HUDEP-2 (cell line): ENCODE data around the gene DNAJA2.

ENCODE experiments used
- DNase-seq, 76 experiments: peaks; one replicate each; lab custom pipeline; 2025; ENCODE audit not compliant: unreplicated experiment in 76 of 76; lab: John Stamatoyannopoulos, UW

DNAJA2 gene

DNA sequence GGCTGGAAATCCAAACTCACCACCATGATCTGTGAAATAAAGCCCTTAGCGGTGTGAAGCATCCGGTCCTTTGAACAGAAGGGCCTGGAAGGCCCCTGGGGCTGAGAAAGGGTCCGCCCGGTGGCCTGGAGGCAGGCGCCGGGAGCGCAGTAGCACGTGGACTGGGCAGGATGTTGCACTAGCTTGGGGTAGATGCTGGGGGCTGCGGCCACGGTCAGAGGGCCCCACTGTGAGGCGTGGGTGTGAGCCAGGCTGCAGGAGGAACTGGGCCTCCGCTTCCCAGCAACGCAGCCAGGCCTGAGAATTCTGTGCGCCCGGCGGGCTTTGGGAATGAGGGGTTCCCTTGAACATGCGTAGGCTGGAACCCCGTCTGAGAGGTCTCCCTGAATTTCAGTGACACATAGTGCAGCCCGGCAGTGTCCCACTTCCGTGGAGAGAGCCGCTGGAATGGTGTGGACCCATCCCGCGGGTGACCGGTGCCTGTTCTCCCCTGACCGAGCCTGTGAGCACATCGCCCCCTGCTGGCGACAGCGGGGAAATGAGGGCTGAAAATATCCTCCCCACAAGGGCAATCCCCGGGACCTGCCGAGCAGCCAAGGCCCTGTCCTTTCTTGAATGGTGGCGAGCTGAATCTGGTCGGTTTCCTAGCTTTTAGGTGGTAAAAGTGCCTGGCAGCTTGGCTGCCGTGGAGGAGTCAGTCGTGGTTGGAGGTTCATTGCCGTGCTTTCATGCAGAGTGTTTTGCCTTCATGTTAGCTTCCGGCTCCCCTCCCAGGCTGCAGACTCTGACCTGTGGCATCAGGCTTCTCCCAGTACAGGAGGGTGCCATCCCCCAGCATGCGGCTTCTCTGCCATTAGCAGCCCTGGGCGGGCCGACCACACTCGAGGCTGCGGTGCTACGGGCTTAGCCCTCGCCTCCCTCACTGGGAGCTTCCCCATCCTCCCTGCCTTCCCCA is 43.8 kb downstream of the DNAJA2 start:
- peak in 60 of 76 experiments; percentile 2 to 69 (median 37) for DNase-seq

DNA sequence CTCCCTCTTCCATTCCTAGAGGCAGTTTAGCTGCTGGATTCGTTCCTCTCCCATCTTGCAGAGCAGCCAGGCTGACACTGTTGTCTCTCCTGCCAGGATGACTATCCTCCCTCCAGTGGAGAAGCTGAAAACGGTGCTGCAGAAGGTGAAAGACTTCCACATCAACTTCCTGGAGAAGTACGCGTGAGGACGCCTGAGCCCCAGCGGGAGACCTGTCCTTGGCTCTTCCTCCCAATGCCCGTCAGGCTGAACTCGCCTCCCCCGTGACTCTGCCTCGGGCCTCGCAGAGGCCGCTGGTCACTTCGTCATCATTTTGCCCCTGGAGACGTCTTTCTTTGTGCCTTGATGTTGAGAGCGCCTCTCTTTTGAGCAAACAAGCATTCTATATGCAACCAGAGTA is 44.7 kb downstream of the DNAJA2 start:
- DNase-seq: no peak

GRCh38 chr16:46927273-46927672 is 46.2 kb downstream of the DNAJA2 start:
- no peak for DNase-seq

- no peak for DNase-seq
Measured at GRCh38 chr16:46926470-46927225, 46.8 kb downstream of the DNAJA2 start.

GRCh38 chr16:46924402-46924801 is 49.1 kb downstream of the DNAJA2 start:
- DNase-seq: no peak

DNA sequence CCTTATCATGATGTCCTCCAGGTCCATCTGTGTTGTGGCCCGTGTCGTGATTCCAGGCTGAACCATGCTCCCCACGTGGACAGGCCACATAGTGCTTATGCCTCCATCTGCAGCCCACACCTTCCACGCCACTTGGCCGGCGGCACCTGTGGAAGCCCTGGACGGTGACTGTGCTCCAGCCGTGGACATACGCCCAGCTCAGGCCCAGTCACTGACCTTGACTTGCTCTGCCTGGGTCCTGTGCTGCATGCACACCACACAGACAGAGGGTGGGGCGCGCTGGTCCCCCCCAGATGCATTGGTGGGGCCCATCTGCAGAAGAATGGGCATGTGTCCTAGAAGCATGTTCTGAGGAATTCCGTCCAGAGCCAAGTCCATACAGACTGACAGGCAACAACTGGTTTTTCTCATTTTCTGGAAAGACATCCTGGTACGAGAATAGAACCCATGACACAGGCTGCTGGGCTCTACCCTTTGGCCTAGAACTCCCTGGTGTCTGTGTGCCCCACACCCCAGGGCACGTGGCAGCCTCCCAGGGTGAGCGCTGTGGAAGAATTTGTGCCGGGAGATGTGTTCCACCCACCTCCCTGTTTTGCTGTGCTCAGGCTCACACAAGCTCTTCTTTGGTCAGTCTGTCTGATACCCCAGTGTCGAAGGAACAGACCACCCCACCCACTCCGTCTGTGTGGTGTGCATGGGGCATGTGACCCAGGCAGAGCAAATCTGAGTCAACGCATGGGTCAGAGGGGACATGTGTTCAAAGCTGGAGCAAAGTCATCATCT is 49.8 kb downstream of the DNAJA2 start:
- no peak for DNase-seq

GRCh38 chr16:46922239-46922638 is 51.2 kb downstream of the DNAJA2 start:
- DNase-seq: no peak

DNA sequence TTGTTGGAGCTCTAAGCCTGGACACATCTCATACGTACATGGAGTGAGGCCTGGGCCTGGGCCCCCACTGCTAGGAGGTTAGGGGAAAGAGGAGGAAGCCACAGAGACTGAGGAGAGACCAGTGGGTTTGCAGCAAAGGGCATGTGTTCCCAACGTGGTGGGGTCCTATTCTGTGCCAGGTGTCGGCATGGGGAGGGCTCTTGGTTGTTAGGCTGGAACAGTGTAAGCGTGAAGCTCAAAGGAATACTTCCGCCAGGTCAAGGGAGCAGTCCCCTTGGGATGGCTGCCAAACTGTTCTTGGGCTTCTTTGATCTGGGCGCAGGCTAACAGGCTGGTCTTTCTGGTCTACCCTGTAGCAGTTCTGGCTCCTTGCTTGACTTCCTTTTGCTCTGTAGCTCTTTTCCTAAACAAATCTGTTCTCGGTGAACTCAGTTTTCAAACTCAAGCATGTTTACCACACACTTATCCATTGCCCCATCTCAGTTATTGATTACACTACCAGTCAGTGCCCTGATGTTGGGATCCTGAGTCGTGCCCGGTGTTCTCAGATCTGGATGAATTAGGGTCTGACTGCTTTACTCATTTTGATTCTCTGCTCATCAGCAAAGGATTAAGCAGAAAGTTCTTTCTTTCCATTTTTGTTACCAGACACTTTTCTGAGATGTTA is 52.9 kb downstream of the DNAJA2 start:
- no peak for DNase-seq

DNA sequence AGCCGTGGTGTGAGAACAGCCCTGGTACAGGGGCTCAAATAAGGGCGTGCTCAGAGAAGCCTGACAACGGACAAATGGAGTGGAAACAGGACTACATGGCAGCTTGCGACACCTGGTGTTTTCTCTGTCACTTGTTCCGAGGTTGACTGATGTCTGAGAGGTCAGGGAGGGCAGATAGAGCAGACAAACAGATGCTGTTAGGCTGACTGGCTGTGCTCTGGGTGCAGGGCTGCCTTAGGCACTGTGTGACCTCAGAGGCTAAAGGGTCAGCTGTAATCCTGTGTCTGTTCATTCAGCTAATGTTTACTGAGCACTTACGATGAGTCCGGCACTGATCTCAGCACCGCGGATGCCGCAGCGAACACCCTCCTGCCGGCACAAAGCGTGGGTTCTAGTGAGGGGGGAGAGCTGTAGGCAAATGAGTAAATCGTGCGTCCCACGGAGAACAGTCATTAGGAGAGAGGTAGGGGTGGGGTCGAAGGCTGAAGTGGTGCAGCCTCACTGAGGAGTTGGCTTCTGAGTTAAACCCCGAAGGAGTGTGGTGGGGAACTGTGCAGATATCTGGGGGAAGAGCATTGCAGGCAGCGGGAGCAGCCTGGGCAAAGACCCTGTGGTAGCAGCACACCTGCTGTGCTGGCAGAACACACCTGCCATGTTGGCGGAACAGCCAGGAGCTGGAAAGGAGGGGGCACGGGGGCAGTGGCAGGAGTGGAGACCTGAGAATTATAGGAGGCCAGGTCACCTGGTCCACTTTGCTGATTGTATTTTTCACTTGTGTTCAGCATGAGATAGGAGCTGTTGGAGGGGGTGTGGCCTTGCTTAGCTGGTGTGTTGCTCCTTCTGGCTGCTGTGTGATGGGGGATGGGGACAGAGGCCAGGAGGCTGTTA is 54.3 kb downstream of the DNAJA2 start:
- DNase-seq: peak in 3 of 76 experiments; percentile 4 to 17 (median 6)

DNA sequence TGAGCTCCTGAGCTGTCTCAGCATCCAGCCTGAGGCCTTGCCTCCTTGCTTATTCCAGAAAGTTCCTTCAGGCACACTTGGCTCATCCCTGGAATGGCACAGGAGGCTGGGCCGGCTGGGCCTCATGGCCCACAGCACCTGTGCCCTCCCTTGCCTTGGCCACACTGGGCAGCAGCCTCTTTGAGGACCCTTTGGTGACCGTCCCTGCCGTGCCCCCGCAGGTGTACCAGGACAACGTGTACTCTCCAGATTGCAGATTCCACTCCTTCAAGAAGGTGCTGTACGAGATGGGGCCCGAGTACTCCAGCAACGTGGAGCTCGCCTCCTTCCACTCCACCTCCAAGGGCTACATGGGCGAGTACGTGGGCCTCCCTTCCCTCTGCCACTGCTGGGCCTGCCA is 55.1 kb downstream of the DNAJA2 start:
- DNase-seq: no peak

DNA sequence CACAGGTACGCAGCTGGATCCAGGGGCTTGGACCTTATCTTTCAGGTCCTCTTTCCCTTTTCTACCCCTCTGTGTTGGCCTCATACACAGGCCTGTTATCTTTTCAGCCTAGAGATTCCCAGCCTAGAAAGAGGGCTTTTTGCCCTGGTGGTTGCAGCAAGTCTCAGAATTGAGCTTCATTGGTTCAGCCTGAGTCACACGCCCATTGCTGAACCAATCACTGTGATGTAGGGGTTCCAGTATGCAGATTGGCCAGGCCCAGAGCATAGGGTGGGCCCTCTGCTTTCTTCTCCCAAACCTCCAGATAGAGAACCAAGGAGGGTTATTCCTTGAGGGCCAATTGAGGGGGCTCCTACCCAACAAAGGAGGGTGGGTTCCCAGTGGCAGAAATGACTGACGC is 56.5 kb downstream of the DNAJA2 start:
- DNase-seq: peak in 9 of 76 experiments; percentile 0 to 43 (median 13)

GRCh38 chr16:46915483-46916025 is 57.9 kb downstream of the DNAJA2 start:
- no peak for DNase-seq

DNA sequence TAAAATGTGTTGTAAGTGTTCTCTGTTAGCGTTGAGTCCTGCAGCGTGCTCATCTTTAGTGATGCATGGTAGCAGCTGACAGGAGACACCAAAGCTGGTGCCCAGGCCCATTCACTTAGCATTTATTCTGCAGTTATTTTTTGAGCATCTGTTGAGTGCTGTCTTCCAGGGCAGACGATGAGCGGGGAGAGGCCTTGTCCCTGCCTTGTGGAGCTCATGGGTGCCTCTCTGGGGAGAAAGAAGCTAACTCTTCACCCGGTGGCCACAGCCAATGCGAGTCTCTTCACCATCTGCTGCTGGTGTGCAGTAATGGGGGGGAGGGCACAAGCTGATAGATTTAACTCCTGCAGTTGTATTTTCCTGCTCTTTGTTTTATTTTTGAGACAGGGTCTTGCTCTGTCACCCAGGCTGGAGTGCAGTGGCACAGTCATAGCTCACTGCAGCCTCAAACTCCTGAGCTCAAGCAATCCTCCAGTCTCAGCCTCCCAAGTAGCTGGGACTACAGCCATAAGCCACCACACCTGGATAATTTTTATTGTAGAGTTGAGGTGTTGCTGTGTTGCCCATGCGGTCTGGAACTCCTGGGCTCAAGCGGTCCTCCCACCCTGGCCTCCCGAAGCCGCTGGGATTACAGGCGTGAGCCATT is 58.8 kb downstream of the DNAJA2 start:
- no peak for DNase-seq

- no peak for DNase-seq
Measured at GRCh38 chr16:46911650-46912049, 61.8 kb downstream of the DNAJA2 start.

DNA sequence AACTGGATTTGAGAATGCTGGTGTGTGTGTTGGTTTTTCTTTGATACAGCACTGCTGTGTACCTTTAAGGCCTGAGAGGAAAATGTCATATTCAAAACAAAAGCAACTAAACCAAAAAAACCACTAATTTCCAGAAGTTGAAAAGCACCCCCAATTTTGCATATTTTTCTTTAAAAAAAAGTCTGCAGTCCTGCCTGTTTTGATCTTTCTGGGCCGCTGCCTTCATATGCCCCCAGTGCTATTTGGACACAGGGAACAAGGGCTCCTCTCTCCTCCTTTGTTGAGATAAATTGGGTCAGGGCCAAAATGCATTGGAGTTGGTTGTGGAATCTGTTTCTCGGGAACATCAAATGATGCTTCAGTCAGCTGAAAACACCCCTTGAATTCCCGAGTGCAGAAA is 62.4 kb downstream of the DNAJA2 start:
- no peak for DNase-seq

DNA sequence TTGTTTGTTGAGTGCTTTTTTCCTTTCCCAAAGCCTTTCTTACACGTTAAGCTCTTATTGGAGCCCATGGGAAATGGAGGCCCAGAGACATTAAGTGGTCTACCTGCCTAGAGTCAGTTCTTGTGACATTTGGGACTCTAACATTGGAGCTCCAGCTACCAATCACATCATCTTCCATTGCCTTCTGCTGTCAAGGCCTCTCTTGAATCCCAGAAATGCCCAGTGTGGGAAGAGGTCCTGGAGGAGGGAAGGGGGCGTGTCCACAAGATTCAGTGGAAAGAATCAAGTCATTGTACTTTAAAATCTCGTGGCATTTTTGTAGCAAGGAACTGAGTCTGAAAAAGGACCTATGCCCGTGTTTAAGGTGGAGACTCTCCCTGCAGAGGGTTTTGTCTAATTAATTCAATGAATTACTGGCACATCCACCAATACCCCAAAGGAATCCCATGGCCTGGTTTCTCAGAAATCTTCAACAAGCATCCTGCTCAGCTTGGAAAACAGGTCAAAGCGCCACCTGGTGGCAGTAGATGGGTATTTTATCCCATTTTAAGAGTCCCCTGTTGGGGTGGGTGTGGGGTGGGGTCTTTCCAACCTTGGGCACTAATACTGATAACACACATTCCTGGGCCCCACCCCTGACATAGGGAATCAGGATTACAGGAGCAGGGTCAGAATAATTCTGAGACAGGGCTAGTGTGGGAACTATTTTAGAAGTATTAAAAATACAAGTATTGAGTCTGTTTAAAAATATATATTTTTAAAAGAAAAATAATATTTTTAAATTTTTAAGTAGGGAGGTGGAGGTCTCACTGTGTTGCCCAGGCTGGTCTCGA is 64.7 kb downstream of the DNAJA2 start:
- DNase-seq: peak in 42 of 76 experiments; percentile 1 to 55 (median 18)

GRCh38 chr16:46907061-46907774 is 66.3 kb downstream of the DNAJA2 start:
- no peak for DNase-seq
